ENCODE results near the gene EMD.

DNA sequence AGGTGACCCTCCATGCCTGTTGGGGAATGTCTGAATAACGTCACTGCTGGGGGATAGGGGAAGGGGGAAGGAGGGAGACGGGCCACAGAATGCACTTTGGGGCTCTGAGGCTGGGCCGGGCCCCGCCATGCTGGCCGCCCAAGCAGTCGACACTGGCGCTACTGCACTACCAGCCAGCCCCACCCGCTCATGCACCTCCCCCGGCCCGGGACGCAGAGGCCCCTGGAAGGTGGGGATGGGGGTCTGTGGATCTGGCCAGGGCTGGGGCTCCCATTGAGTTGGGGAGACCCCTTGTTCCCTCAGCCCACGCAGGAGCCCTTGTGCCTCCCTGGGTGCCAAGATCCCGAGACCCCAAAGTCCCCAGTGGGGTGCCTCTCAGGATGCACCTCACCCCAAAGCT, 22.5 kb upstream of the EMD start:
- TF ChIP-seq, protein P1, sequence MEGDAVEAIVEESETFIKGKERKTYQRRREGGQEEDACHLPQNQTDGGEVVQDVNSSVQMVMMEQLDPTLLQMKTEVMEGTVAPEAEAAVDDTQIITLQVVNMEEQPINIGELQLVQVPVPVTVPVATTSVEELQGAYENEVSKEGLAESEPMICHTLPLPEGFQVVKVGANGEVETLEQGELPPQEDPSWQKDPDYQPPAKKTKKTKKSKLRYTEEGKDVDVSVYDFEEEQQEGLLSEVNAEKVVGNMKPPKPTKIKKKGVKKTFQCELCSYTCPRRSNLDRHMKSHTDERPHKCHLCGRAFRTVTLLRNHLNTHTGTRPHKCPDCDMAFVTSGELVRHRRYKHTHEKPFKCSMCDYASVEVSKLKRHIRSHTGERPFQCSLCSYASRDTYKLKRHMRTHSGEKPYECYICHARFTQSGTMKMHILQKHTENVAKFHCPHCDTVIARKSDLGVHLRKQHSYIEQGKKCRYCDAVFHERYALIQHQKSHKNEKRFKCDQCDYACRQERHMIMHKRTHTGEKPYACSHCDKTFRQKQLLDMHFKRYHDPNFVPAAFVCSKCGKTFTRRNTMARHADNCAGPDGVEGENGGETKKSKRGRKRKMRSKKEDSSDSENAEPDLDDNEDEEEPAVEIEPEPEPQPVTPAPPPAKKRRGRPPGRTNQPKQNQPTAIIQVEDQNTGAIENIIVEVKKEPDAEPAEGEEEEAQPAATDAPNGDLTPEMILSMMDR (IDR thresholded peaks at IDR 0.05) = no peak
- TF ChIP-seq POLR2A (IDR thresholded peaks at IDR 0.05) = no peak
